Fibroblast of lung (primary cell): Measurements from ENCODE around the gene PLEKHJ1. TPM values are rescaled to one million over a fixed set of nuclear protein-coding genes. Genes with fewer than 3 reads are reported as not detected.

Experiments
- DNase-seq, 2 donors: peaks; one replicate each; pipeline versions ENCODE4 v3.0.0 to v3.0.0-alpha.2; 2010; ENCODE audit warnings: low read depth in 2 of 2
- H2AFZ ChIP-seq: 2 replicates; pipeline ENCODE4 v1.5.1; 2012; ENCODE audit warnings: low read length, control low read depth, inconsistent platforms
- H3K27ac ChIP-seq: 2 replicates; pipeline ENCODE4 v1.5.1; 2011; ENCODE audit warnings: low read length, control low read depth; ENCODE audit not compliant: insufficient read depth
- H3K27me3 ChIP-seq: 2 replicates; pipeline ENCODE4 v1.5.1; 2011; ENCODE audit warnings: mild to moderate bottlenecking, low read length; ENCODE audit not compliant: control insufficient read depth, insufficient read depth
- H3K36me3 ChIP-seq: 2 replicates; pipeline ENCODE4 v1.5.1; 2011; ENCODE audit warnings: low read length; ENCODE audit not compliant: control insufficient read depth, insufficient read depth
- H3K4me1 ChIP-seq: 2 replicates; pipeline ENCODE4 v1.5.1; 2011; ENCODE audit warnings: low read length; ENCODE audit not compliant: control insufficient read depth, insufficient read depth; ENCODE audit errors: extremely low read depth
- H3K4me2 ChIP-seq: 2 replicates; pipeline ENCODE4 v1.5.1; 2011; ENCODE audit warnings: low read length, control low read depth; ENCODE audit not compliant: insufficient read depth; ENCODE audit errors: extremely low read depth
- H3K4me3 ChIP-seq, 4 experiments: fragments of 200-600 bp in 1 of 4; sonication (generic) in 1 of 4; replicated peaks in 1 of 4; 2 replicates each; pipeline ENCODE4 v1.5.1; 2011 to 2016; ENCODE audit warnings: low read length in 4 of 4, low read depth in 3 of 4, mild to moderate bottlenecking in 3 of 4, control low read depth in 2 of 4, inconsistent platforms in 1 of 4, mixed read lengths in 1 of 4; ENCODE audit not compliant: insufficient read depth in 1 of 4; ENCODE audit errors: control extremely low read depth in 1 of 4
- H3K79me2 ChIP-seq: 2 replicates; pipeline ENCODE4 v1.5.1; 2012; ENCODE audit warnings: mild to moderate bottlenecking, low read length, inconsistent platforms; ENCODE audit not compliant: control insufficient read depth, insufficient read depth
- H3K9ac ChIP-seq: 2 replicates; pipeline ENCODE4 v1.5.1; 2011; ENCODE audit warnings: mild to moderate bottlenecking, low read length, control low read depth; ENCODE audit not compliant: insufficient read depth
- H3K9me3 ChIP-seq: 2 replicates; pipeline ENCODE4 v1.5.1; 2012; ENCODE audit warnings: low read depth, low read length; ENCODE audit not compliant: control insufficient read depth, insufficient read depth
- H4K20me1 ChIP-seq: 2 replicates; pipeline ENCODE4 v1.5.1; 2011; ENCODE audit warnings: low read length; ENCODE audit not compliant: control insufficient read depth, insufficient read depth; ENCODE audit errors: extremely low read depth
- CTCF ChIP-seq, 2 donors: IDR thresholded peaks in 1 of 2; conservative IDR thresholded peaks in 1 of 2; 1 replicate in 1 of 2; 2 replicates in 1 of 2; pipeline ENCODE4 v1.5.1; 2011 to 2012; ENCODE audit warnings: low read length in 2 of 2, control low read depth in 1 of 2, inconsistent platforms in 1 of 2, low read depth in 1 of 2, mild to moderate bottlenecking in 1 of 2
- EZH2 ChIP-seq: IDR thresholded peaks from 2 replicates; pipeline ENCODE4 v1.5.1; 2012; ENCODE audit warnings: low read length, control low read depth, mild to moderate bottlenecking; ENCODE audit errors: missing control alignments
- polyA plus RNA-seq, 2 donors: library from polyadenylated mRNA; depleted of rRNA in 1 of 2; stranded (reverse) in 1 of 2; unstranded in 1 of 2; fragments of >200 nt; gene quantifications; 2 replicates each; pipeline ENCODE4 v1.2.1, GENCODE V29; 2011 to 2012; ENCODE audit warnings: missing spikeins in 1 of 2
- total RNA-seq: library from RNA; depleted of rRNA; stranded (reverse); fragments of >200 nt; gene quantifications from 2 replicates; pipeline ENCODE4 v1.2.1, GENCODE V29; 2014

The PLEKHJ1 gene
- total and polyA plus RNA-seq, 2 donors (not counting 1 experiment from before 2014, with no cell fraction given), result 34.9 to 61.3 TPM

GRCh38 chr19:2242092-2242537, 6.0 kb upstream of the PLEKHJ1 start:
- H3K27me3 ChIP-seq, result no peaks in the 10 kb centered on the region
- H3K36me3 ChIP-seq, result peaks cover 31% of the 10 kb centered on the region
- peaks cover 16% of the 10 kb centered on the region for H3K4me1 ChIP-seq
- no peak overlapping the region for H3K4me3 ChIP-seq
- no peak overlapping the region for H3K9ac ChIP-seq
- no peak for DNase-seq
- H3K4me2 ChIP-seq, result no peak overlapping the region
- no peak overlapping the region for H3K27ac ChIP-seq
- H3K79me2 ChIP-seq, result peaks cover 74% of the 10 kb centered on the region
- peaks cover 4% of the 10 kb centered on the region for H4K20me1 ChIP-seq
- TF ChIP-seq CTCF (conservative IDR thresholded peaks at IDR 0.05 in 1 of 2, IDR thresholded peaks at IDR 0.05 in 1 of 2; ENCODE audit: low read depth in 1 of 2, low read length in 2 of 2) (no peak), EZH2 (no peak)
- no peak overlapping the region for H2AFZ ChIP-seq
- no peaks in the 10 kb centered on the region for H3K9me3 ChIP-seq

- Histone ChIP-seq H2AFZ (no peak overlapping the region), H3K27me3 (no peaks in the 10 kb centered on the region), H3K36me3 (peaks cover 23% of the 10 kb centered on the region), H3K4me1 (peaks cover 11% of the 10 kb centered on the region), H4K20me1 (peaks cover 4% of the 10 kb centered on the region), H3K4me3 (peak overlapping the region in 3 of 4 experiments; percentile 60 to 77 (median 69)), H3K4me2 (peak overlapping the region; percentile 93), H3K27ac (peak overlapping the region; percentile 18), H3K9me3 (no peaks in the 10 kb centered on the region), H3K9ac (peak overlapping the region; percentile 8), H3K79me2 (peaks cover 76% of the 10 kb centered on the region)
- no peak for TF ChIP-seq EZH2
- no peak for TF ChIP-seq CTCF (conservative IDR thresholded peaks at IDR 0.05 in 1 of 2, IDR thresholded peaks at IDR 0.05 in 1 of 2; ENCODE audit: low read depth in 1 of 2, low read length in 2 of 2)
- DNase-seq, result no peak
Observed at GRCh38 chr19:2240881-2241760, 5.0 kb upstream of the PLEKHJ1 start.
